Lung (tissue), 12 donors: Measurements from ENCODE around the gene CDH23. TPM values are rescaled to one million over a fixed set of nuclear protein-coding genes. Genes with fewer than 3 reads are reported as not detected.

Experiments
- ATAC-seq: fragments of 200-7000 bp; cut with Tn5 transposase; one replicate; pipeline ENCODE4 v1.9.1; 2020; ENCODE audit warnings: moderate number of reproducible peaks; ENCODE audit not compliant: insufficient read depth, low FRiP score
- DNase-seq, 3 donors: peaks; one replicate each; pipeline ENCODE4 v3.0.0-alpha.2; 2013 to 2017
- H3K27ac ChIP-seq, 2 donors: one replicate each; pipeline ENCODE4 v1.5.1; 2013; ENCODE audit warnings: mild to moderate bottlenecking in 2 of 2, moderate library complexity in 2 of 2, control low read depth in 1 of 2, inconsistent platforms in 1 of 2, low read depth in 1 of 2, low read length in 1 of 2
- H3K27me3 ChIP-seq, 3 donors: one replicate each; pipeline ENCODE4 v1.5.1; 2013; ENCODE audit warnings: low read length in 2 of 3; ENCODE audit not compliant: control insufficient read depth in 3 of 3, insufficient read depth in 3 of 3
- H3K36me3 ChIP-seq, 4 donors: one replicate each; pipeline ENCODE4 v1.5.1; 2013; ENCODE audit warnings: low read length in 4 of 4, mild to moderate bottlenecking in 1 of 4, moderate library complexity in 1 of 4; ENCODE audit not compliant: control insufficient read depth in 4 of 4, insufficient read depth in 4 of 4
- H3K4me1 ChIP-seq, 5 donors: one replicate each; pipeline ENCODE4 v1.5.1; 2013; ENCODE audit warnings: low read length in 5 of 5, mild to moderate bottlenecking in 2 of 5, moderate library complexity in 1 of 5; ENCODE audit not compliant: control insufficient read depth in 5 of 5, insufficient read depth in 5 of 5
- H3K4me3 ChIP-seq: one replicate; pipeline ENCODE4 v1.5.1; 2013; ENCODE audit warnings: mild to moderate bottlenecking, control low read depth, moderate library complexity
- H3K9ac ChIP-seq, 2 donors: one replicate each; pipeline ENCODE4 v1.5.1; 2013; ENCODE audit warnings: low read length in 2 of 2, control low read depth in 1 of 2; ENCODE audit not compliant: insufficient read depth in 1 of 2
- H3K9me3 ChIP-seq, 4 donors: one replicate each; pipeline ENCODE4 v1.5.1; 2013; ENCODE audit warnings: low read length in 3 of 4, mild to moderate bottlenecking in 1 of 4, moderate library complexity in 1 of 4; ENCODE audit not compliant: control insufficient read depth in 4 of 4, insufficient read depth in 3 of 4
- WGBS, 2 donors: extraction: QIAGEN DNeasy Blood & Tissue Kit; methylation state at CpG; one replicate each; pipeline ENCODE4 v1.1.7; 2013; 5-methylcytosine and 5-hydroxymethylcytosine counted together
- polyA plus RNA-seq, 2 donors: library from polyadenylated mRNA; stranded (reverse); fragments of 200-250 nt; gene quantifications; one replicate each; pipeline ENCODE4 v1.2.1, GENCODE V29; 2013
- total RNA-seq, 2 donors: library from RNA; depleted of rRNA in 1 of 2; stranded (reverse); fragments of >200 nt in 1 of 2; gene quantifications; one replicate each; pipeline ENCODE4 v1.2.1, GENCODE V29; 2014 to 2021
- TF ChIP-seq, protein P1 (sequence below): IDR thresholded peaks from 2 replicates; pipeline ENCODE4 v1.5.1; 2012; ENCODE audit warnings: mild to moderate bottlenecking; ENCODE audit errors: control extremely low read depth, extremely low read depth
- donor health status: control.
- donor health status: control.
- donor health status: Bipolar disorder and iron deficiency.
- donor health status: healthy.
- donor health status: DM: yes; HTN: yes; CAD: no.

CDH23 gene
- total and polyA plus RNA-seq, 4 donors, result 4.5 to 29.5 (median 6.0) TPM

- Histone ChIP-seq H3K27me3 (no peaks in the 10 kb centered on the region), H3K27ac (no peak overlapping the region), H3K36me3 (no peaks in the 10 kb centered on the region), H3K9ac (no peak overlapping the region), H3K4me1 (peaks cover 0 to 20% (median 4%) of the 10 kb centered on the region in 5 donors), H3K9me3 (no peaks in the 10 kb centered on the region), H3K4me3 (no peak overlapping the region)
- 91 to 97% methylated on average over 11 of the region's 11 CpGs for WGBS, 2 donors
- ATAC-seq (no peak), DNase-seq (no peak)
- TF ChIP-seq, protein P1, sequence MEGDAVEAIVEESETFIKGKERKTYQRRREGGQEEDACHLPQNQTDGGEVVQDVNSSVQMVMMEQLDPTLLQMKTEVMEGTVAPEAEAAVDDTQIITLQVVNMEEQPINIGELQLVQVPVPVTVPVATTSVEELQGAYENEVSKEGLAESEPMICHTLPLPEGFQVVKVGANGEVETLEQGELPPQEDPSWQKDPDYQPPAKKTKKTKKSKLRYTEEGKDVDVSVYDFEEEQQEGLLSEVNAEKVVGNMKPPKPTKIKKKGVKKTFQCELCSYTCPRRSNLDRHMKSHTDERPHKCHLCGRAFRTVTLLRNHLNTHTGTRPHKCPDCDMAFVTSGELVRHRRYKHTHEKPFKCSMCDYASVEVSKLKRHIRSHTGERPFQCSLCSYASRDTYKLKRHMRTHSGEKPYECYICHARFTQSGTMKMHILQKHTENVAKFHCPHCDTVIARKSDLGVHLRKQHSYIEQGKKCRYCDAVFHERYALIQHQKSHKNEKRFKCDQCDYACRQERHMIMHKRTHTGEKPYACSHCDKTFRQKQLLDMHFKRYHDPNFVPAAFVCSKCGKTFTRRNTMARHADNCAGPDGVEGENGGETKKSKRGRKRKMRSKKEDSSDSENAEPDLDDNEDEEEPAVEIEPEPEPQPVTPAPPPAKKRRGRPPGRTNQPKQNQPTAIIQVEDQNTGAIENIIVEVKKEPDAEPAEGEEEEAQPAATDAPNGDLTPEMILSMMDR, result no peak
These were observed 77.2 kb downstream of the CDH23 start for GRCh38 chr10:71473671-71474599.

DNA sequence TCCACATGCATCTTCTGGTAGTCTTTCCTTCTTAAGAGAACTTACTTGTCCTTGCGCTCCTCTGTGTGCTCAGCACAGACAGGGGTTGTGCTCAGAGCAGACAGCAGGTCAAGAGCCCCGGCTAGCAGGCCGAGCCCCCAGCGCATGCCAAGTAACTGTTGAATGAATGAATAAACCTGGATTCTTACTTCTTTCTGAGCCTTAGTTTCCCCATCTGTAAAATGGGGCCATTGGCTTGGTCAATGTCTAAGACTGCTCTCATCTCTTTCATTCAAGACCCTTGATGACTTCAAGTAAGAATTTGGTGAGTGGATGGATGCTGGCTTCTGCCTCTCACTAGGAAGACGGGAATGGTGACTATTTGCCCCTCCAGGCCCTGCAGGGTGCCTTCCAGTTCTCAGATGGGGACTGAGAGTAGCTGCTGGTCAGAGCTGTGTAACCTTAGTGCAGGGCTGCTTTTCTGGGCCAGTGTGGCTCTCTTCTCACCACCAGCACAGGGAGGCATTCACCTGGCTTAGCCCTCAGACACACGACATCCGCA, 78.1 kb downstream of the CDH23 start:
- 77 to 78% methylated on average over 7 of the region's 7 CpGs for WGBS, 2 donors
- H3K27me3 ChIP-seq, result no peaks in the 10 kb centered on the region
- no peak for ATAC-seq
- H3K36me3 ChIP-seq, result no peaks in the 10 kb centered on the region
- no peak for DNase-seq
- H3K4me3 ChIP-seq, result no peak overlapping the region
- TF ChIP-seq, protein P1, result no peak
- H3K9me3 ChIP-seq, result no peaks in the 10 kb centered on the region
- no peak overlapping the region for H3K27ac ChIP-seq
- no peak overlapping the region for H3K9ac ChIP-seq
- H3K4me1 ChIP-seq, result peaks cover 0 to 20% (median 4%) of the 10 kb centered on the region in 5 donors

- H3K9ac ChIP-seq, result no peak overlapping the region
- TF ChIP-seq, protein P1, result no peak
- H3K4me1 ChIP-seq, result peaks cover 0 to 20% (median 4%) of the 10 kb centered on the region in 5 donors
- no peak overlapping the region for H3K27ac ChIP-seq
- DNase-seq, result peak in 2 of 3 donors; percentile 20 to 32
- no peaks in the 10 kb centered on the region for H3K27me3 ChIP-seq
- H3K36me3 ChIP-seq, result no peaks in the 10 kb centered on the region
- no peaks in the 10 kb centered on the region for H3K9me3 ChIP-seq
- WGBS, 2 donors, result 29 to 46% methylated on average over 13 of the region's 13 CpGs
- no peak for ATAC-seq
- H3K4me3 ChIP-seq, result no peak overlapping the region
These were observed 78.6 kb downstream of the CDH23 start for GRCh38 chr10:71475243-71475871.
